Activated T-cell treated with anti-CD3 and anti-CD28 coated beads for 1 hour (primary cell): Measurements from ENCODE around the gene MACO1.

Experiments
- DNase-seq: peaks from one replicate; pipeline ENCODE4 v3.0.0-alpha.2; 2020; ENCODE audit warnings: low read depth

The MACO1 gene

DNA sequence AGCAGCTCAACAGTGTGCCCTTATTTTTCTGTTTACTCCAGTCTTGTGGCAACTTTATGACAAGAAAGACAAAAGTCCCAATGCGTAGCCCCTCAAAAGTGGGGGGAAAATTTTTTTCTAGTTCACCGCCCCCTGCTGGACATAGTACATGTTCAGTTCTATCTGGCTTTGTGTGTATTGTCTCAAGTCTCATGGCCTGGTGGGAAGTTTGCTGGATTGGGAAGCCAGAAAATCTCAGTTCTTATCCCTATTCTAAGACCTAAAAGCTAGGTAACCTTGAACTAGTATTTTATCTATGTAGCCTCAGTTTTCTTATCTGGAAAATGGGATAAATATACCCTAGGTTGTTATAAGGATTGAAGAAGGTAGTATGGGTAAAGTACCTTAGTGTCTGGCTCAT lies 56.9 kb downstream of the MACO1 start:
- peak; percentile 30 for DNase-seq

DNA sequence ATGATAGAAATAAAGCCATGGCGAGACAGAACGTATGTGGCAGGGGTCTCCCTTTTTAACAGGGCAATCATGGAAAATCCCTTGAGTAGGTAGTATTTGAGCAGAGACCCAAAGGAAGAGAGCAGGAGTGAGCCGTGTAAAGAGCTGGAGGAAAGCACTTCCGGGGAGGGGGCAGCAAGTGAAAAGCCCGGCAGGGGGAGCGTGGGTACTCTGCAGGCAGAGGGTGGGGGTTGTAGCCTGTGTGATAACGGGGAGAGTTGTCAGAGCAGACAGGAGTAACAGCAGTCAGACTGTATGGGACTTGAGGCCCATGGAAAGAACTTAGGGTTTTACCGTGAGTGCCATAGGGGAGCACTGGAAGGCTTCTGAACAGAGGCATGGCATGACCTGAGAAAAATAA lies 61.6 kb downstream of the MACO1 start:
- no peak for DNase-seq

DNA sequence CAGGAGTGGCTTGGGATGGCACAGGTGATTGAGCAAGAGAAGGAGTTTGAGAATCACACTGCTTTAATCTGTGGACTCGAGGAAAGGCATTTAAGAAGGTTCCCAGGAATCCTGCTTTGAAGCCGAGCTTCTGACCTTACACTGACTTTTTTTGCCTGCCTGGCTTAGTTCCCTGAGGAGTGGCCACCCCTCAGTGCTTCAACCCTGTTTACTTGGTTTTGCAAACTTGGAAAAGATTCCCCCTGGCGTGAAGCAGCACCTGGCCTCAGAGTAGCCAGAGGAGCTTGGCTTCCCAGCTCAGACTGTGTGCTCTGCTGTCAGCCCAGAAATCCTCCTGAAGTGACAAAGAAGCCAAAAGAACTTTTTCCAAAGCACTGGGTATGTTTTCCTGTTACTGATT lies 64.3 kb downstream of the MACO1 start:
- no peak for DNase-seq

DNA sequence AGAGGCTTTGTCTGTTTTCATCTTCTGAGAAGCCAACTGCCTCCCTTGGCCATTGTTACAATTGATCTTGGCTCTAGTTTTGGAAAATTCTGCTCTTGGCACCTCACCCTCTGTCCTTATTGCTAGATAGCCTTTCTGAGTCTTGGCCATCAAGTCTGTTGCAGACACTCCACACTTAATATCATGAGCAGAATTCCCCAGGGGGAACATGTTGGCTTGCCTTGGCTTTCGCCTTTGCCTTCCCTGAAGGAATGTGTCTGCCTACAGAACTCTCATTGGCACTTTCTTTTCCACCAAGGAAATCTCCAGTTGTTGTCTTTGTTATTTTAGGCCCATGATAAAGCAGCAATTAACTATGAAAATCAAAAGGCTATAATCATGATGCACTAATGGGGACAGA lies 70.0 kb downstream of the MACO1 start:
- DNase-seq: no peak

DNA sequence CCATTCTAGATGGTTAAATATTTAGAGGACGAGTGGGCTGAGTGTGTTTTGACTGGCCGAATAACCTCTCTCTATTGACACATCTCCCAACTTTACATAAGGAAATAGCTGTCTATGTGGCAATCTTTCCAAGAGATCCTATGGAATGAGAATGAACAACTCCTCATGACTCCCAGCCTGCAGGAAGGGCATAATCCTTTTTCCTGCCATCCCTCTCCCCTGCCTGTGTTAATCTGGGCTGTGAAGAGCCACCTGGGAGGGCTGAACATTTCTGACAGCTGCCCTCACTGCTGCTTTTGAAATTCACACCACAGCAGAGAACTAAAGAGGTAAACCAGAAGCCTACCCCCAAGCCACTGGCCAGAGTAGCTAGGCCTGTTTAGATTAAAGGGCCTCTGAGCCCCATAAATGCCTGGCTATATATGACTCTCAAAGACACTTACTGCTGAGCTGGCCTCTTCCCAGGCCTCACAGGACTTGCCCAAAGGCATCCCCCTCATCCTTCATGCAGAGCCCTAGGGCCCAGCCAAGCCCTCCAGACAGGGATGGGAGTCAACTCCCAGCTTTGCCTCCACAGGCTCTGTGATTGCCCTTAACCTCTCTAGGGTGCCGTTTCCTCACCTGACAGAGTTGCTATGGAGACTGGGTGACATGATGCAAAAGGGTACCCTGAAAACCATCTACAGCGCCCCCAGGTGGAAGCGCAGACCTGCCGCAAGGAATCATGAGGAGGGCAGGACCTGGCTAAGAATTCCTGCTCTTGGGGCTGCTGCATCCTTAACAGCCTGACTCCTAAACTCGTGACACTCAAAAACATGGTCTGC lies 70.8 kb downstream of the MACO1 start:
- no peak for DNase-seq

DNA sequence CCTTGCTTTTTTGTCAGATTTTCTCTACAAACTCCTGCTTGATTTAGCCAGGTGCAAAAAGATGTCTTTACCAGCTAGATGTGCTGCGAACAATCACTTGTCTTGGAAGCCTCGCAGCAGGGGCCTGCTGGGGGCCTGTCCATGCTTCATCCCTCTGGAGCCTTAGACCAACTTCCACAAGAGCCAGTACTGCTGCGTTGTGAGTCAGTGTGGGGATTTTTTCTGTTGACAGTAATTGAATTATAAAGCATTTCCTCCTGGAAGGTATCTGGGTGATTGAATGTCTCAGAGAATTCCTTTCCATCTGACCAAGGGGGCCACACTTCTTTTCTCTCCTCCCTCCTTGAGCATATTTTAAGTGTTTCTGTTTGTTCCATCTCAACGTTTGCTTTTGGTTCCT lies 72.3 kb downstream of the MACO1 start:
- DNase-seq: no peak

DNA sequence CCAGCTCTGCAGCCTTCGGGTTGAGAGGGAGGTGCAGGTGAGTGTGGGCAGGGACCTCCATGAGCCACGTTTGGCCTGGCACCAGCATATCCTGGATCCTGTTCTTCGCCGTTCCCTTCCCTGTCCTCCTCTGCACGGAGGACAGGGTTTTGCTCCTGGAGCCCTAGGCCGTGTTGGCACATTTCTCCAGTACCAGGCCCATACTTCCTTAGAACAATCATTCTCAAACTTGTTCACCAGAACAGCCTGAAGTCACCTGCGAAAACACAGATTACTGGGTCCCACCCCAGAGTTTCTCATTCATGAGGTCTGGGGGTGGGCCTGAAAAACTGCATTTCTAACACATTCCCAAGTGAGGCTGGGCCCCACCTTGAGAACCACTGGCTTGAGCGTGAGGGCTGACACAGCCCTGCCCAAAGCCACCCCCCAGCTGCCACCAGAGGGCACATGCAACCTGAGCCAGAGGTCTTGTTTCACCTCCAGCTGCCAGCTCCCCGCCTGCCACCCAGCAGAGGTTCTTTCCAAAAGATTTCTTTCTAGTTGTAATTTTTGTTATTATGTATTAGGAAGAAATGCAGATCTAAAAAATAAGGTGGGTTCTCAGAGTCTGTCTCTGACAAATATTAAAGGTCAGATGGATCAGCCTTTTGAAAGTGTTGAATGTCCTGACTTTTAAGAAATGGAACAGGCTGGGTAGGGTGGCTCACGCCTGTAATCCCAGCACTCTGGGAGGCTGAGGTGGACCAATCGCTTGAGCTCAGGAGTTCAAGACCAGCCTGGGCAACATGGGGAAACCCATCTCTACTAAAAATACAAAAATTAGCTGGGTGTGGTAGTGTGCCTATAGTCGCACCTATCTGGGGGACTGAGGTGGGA lies 73.1 kb downstream of the MACO1 start:
- peak; percentile 69 for DNase-seq

DNA sequence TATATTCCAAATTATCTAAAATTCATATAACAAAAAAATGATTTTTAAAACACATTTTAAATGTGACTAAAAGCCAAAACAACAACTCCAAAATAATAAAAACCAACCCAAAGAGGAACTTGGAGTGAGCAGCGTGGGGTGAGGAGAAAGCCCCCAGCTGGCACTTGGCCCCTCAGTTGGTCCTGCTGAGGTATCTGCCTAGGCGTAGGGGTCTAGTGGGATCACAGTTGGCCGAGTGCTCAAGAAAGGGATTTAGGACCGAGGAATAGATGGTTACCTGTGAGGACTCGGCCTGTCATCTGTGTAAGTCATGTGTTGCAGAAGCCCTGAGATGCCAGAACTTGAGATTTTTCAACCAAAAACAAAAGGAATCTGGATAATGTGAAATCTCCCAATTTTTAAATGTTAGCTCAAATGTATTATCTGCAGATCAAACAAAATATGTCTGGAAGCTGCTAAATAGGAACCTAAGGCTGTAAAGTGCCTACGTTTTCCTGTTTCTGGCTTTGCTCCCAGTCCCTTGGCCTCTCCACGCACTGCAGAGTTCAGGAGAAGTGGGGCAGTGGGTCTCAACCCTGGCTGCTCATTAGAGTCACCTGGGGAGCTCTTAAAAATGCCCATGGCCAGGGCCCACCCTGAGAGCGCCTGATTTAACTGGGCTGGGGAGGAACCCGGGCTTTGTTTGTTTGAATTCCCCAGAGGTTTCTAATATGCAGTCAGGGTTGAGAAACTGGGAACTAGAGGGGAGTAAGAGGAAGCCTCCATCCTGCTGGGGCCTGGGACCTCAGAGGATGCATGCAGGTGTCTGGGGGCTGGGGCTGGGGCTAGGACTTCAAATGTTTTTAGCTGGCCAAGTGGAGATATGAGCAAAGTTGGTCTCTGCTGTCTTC lies 74.3 kb downstream of the MACO1 start:
- no peak for DNase-seq

DNA sequence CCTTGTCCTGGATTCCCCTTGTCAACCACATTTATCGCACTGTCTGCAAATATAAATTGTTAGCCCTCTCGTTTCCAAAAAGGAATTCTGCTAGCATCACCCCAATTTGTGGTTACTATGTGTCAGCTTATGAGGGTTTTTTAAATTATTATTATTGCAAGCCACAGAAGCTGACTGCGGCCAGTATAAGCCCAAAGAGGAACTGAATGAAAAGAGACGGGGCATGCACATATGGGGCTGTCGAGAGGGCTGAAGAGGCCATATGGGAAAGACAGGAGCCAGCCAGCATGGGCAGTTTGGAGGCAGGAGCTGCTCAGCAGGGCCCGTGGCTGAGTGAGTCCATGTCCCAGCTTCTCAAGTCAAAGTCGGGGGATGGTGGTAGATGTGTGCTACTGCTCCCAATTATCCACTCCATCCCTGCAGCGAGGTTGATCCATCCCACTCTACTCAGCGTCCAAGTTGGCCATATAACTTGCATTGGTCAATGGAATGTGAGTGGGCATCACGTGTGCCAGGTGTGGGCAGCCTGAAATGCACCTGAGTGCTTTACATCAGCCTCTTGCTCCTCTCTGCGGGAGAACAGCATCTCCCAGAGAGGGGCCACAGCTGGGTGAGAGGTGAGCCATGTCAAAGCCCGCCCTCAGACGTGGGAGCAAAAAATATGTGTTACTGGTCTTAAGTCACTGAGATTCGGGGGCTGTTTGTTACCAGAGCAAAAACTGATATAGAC lies 75.1 kb downstream of the MACO1 start:
- no peak for DNase-seq

DNA sequence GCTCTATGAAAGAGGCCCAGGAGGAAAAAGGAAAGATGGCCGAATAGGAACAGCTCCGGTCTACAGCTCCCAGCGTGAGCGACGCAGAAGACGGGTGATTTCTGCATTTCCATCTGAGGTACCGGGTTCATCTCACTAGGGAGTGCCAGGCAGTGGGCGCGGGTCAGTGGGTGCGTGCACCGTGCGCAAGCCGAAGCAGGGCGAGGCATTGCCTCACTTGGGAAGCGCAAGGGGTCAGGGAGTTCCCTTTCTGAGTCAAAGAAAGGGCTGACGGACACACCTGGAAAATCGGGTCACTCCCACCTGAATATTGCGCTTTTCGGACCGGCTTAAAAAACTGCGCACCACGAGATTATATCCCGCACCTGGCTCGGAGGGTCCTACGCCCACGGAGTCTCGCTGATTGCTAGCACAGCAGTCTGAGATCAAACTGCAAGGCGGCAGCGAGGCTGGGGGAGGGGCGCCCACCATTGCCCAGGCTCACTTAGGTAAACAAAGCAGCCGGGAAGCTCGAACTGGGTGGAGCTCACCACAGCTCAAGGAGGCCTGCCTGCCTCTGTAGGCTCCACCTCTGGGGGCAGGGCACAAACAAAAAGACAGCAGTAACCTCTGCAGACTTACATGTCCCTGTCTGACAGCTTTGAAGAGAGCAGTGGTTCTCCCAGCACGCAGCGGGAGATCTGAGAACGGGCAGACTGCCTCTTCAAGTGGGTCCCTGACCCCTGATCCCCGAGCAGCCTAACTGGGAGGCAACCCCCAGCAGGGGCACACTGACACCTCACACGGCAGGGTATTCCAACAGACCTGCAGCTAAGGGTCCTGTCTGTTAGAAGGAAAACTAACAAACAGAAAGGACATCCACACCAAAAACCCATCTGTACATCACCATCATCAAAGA lies 76.1 kb downstream of the MACO1 start:
- DNase-seq: peak; percentile 13

DNA sequence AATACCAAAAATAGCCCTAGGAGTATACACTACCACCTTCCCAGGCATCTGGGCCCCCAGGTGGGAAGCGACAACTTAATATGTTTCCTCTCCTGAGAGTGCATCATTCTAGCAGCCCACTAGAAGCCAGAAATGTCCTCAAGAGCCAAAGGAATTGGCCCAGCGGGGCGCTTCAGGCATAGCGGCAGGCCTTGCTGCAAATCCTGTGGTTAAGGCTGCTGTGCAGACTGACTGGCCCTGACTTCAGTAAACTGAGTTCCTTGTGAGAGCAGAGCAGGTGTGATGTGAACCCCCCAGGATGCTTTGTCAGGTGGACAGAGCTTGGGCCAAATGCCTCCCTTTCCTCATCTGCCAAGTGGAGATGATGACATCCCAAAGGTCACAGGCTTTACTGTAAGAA lies 83.0 kb downstream of the MACO1 start:
- DNase-seq: no peak

DNA sequence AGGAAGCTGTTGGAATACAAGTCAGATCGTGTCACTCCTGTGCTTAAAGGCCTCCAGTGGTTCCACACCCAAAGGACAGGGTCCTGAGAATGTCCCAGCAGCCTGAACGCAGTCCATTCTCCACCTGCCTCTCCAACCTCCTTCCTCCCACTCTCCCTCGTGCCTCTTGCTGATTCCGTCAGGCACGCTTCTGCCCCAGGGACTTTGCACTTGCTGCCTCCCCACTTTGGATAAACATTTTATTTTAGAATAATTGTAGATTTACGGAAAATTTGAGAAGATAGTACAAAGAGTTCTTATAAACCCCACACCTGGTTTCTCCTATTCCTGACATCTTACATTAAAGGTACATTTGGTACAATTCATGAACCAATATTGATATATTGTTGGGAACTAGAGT lies 84.3 kb downstream of the MACO1 start:
- no peak for DNase-seq

DNA sequence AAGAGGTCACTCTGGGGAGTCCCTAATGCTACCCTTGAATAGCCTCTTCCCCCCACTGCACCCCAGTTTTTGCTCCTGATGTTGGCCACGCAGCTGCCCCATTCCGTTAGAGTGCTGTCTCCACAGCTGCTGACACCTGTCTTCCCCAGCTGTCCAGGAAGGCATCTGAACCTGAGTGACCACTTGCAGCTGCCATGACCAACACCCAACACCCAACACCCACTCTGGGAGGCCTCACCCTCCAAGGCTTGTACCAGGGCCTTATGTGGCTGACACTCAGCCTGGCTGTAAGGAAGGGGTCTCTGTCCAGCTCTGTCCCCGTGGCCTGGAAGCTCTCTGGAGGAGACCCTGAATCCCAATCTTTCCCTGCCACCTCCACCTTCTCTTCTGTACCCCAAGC lies 86.0 kb downstream of the MACO1 start:
- no peak for DNase-seq

DNA sequence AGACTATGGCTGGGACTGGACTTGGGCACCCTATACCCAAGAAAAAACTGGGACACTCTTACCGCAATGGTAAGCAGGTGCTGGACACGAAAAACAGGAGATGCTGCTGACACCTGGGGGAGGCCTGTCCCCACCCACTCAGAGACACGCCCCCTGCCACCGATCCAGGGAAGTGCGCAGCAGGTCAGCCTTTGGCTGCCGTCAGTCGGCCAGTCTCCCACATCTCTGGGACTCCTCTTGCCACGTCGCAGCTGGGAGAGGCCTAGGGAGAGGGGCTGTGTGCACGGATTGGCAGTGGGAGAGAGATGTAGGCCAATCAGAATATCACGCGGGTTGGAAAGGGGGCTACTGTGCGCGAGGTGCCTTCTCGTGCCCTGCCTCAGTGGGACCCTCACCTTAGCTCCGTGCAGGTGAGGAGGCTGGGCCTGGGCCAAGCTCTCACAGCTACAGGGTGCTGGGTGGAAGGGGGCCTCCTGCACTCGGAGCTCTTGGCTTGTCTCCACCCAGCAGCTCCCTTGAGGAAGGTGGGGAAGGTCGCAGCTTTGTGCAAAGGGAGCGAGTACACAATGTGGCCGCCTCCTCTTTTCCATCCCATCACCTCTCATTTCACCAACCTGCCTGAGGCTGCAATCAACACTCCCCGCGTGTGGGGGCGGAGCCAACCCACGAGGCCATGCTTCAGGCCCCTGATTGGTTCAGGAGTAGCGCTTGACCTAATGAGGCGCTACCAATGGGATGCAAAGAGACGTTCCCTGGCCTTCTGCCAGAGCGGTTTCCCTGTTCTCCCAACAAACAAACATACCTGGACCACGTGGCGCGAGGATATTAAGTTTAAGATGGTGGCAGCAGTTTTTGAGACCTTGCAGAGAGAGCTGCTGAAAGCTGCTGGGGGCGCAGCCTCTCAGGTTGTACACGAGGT lies 87.0 kb downstream of the MACO1 start:
- DNase-seq: no peak

DNA sequence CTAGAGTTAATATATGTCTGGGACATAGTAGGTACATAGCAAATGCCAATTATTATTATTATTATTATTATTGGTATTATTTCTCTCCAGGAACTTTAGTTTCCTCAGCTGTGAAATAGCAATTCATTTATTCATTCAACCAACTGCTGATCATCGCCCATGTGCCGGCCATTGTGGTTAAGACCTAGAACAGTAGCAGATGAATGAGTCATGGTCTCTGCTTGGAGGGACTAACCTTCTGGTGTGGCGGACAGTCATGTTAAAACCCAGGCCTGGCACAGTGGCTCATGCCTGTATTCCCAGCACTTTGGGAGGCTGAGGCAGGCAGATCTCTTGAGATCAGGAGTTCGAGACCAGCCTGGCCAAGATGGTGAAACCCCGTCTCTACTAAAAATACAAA lies 88.9 kb downstream of the MACO1 start:
- DNase-seq: no peak

DNA sequence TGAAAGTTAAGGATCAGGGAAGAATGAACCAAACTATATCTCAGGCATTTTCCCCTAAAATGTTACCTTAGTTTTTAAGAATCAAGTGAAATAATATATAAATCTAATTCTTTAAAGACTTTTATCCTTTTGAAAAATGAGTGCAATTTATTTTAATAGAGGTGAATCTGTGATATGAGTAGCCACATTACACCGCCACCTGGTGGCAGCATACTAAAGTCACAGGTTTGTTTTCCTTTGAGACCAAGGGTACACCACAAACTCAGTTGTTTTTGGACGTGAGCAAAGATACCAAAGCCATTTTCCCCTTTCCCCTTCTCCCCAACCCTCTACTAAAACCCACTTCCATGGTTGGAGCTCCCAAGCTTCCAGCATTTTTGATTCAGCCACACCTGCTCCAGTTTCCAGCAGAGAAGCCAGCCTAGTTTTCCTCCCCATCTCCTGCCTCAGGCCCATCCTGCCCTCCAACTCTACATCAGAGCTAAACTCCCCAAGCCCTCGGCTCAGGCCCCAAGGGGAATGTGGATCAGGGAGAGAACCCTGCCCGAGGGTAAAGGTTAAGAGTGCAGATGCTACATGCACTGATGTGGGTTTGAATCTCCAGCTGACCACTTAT lies 89.9 kb downstream of the MACO1 start:
- DNase-seq: peak; percentile 72

DNA sequence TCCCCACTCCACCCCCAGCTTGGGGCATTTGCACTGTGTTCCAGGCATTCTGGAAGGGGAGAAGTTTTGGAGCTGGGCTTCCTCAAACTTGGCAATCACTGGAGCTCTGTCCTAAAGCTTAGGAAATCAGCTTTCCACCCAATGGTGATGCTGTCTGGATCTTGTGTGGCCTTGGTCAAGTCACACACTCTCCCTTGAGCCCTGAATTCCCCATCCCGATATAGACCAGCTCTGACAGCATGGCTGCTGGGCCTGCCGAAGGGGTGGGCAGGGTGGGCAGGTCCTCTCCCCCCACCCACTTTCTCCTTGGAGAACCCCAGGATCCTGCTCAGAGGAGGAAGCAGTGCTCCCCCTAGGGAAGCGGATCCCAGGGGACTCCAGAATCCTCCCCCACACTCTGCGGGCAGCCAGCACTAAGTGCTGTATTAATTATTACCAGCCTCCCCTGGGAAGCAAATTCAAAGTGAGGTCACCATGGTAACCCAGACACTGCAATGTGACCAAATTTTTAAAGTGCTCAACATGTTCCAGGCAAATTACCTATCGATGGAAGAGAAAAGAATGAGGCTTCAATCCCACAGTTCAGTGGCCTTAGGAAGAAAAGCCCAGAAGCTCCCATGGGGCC lies 91.4 kb downstream of the MACO1 start:
- no peak for DNase-seq

DNA sequence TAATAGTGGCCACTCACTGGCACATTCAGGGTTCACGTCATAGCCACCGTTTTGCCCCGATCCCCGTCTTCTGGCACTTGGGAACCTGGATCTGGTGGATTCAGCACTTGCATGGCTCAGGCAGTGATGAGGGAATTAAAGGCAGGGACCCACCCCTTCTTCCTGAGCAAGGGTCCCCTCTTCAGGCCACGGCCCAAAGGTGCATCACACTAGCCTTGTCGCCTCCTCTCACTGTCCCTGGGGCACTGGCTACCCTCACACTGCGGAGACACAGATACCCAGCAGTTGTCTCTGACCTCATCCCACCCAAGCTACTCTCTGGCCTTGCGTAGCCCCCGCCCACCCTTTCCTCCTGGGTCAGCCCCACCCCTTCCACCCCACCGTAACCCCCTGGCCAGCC lies 92.8 kb downstream of the MACO1 start:
- no peak for DNase-seq
